Mononuclear cell (primary cell): ENCODE measurements around the gene IFT27. TPM values are rescaled to one million over a fixed set of nuclear protein-coding genes. Genes with fewer than 3 reads are reported as not detected.

ENCODE experiments used
- total RNA-seq: library from RNA; depleted of rRNA; stranded (reverse); fragments of >200 nt; gene quantifications from one replicate; pipeline ENCODE4 v1.2.3, GENCODE V29; 2012

Gene IFT27
- total RNA-seq, 1 donor, result 1.6 TPM

Other genes starting within 250 kb of the IFT27 start
- 389 TPM for gene EIF3D, start 247.0 kb downstream of the IFT27 start, total RNA-seq
- gene CACNG2, start 72.4 kb downstream of the IFT27 start, total RNA-seq, result not detected
- 0.73 TPM for gene PVALB, start 40.9 kb upstream of the IFT27 start, total RNA-seq
- 22.8 TPM for gene NCF4, start 84.9 kb upstream of the IFT27 start, total RNA-seq
- 17.4 TPM for gene CSF2RB, start 137.5 kb upstream of the IFT27 start, total RNA-seq
- 6.7 TPM for gene TST, start 243.3 kb upstream of the IFT27 start, total RNA-seq
- gene MPST, start 243.6 kb upstream of the IFT27 start, total RNA-seq, result 20.7 TPM